Activated CD8-positive, alpha-beta T cell treated with anti-CD3 and anti-CD28 coated beads for 36 hours (primary cell): ENCODE results near the gene FAM240A. TPM values are rescaled to one million over a fixed set of nuclear protein-coding genes. Genes with fewer than 3 reads are reported as not detected.

Source experiments
- ATAC-seq: fragments of 200-7000 bp; cut with Tn5 transposase; one replicate; pipeline ENCODE4 v1.10.0; 2021; ENCODE audit warnings: mild to moderate bottlenecking, moderate library complexity
- CTCF ChIA-PET: fragments of 350-600 bp; sonication (Branson Sonifier 250); formaldehyde crosslinking; loops from one replicate; lab custom pipeline; 2021; ENCODE audit warnings: antibody characterized with exemption; lab: Charles Lee
- POLR2A ChIA-PET: fragments of 350-600 bp; sonication (Branson Sonifier 250); formaldehyde crosslinking; loops from one replicate; lab custom pipeline; 2021; ENCODE audit warnings: antibody characterized with exemption; lab: Charles Lee
- DNase-seq: peaks from one replicate; pipeline ENCODE4 v3.0.0-alpha.2; 2020
- H3K27ac Mint-ChIP-seq: one replicate; pipeline ENCODE4 v1.8.0; 2021; ENCODE audit warnings: mild to moderate bottlenecking, mixed read lengths
- H3K27me3 Mint-ChIP-seq: one replicate; pipeline ENCODE4 v1.8.0; 2021; ENCODE audit warnings: mixed read lengths
- H3K36me3 Mint-ChIP-seq: one replicate; pipeline ENCODE4 v1.8.0; 2021; ENCODE audit warnings: low read depth, mixed read lengths
- H3K4me1 Mint-ChIP-seq: one replicate; pipeline ENCODE4 v1.8.0; 2021; ENCODE audit warnings: low read depth, mixed read lengths
- H3K4me3 Mint-ChIP-seq: one replicate; pipeline ENCODE4 v1.8.0; 2021; ENCODE audit warnings: mild to moderate bottlenecking, moderate library complexity, mixed read lengths
- H3K9me3 Mint-ChIP-seq: one replicate; pipeline ENCODE4 v1.8.0; 2021; ENCODE audit warnings: mixed read lengths
- CTCF ChIP-seq: fragments of 200-600 bp; IDR thresholded peaks from one replicate; pipeline ENCODE4 v1.8.0; 2022; ENCODE audit warnings: antibody characterized with exemption, mild to moderate bottlenecking
- intact Hi-C: fragments of 100-400 bp; cut with micrococcal nuclease; formaldehyde crosslinking; loops from one replicate; pipeline ENCODE4 v1.10.0; 2022
- total RNA-seq, 2 experiments: library from RNA; stranded (reverse); gene quantifications; one replicate each; pipeline ENCODE4 v1.2.3, GENCODE V29; 2021

Gene FAM240A
- total RNA-seq, 2 experiments from 2014 or later = not detected

GRCh38 chr3:46595819-46596314, 16.5 kb upstream of the FAM240A start:
- peaks cover 1% of the 10 kb centered on the region for H3K27me3 Mint-ChIP-seq
- ChIA-PET CTCF (no interaction called here), POLR2A (interaction anchor here (0.5 kb wide), 1 partner anchor 241 kb away, joined by 3 read pairs; no protein-coding TSS in a partner anchor)
- DNase-seq (no peak), ATAC-seq (no peak)
- intact Hi-C loops = no loop called here
- no peaks in the 10 kb centered on the region for H3K36me3 Mint-ChIP-seq
- H3K4me3 Mint-ChIP-seq = no peak overlapping the region
- TF ChIP-seq CTCF = no peak
- no peak overlapping the region for H3K27ac Mint-ChIP-seq
- H3K4me1 Mint-ChIP-seq = no peaks in the 10 kb centered on the region
- H3K9me3 Mint-ChIP-seq = no peaks in the 10 kb centered on the region

GRCh38 chr3:46599590-46599989, 12.7 kb upstream of the FAM240A start:
- H3K27ac Mint-ChIP-seq = no peak overlapping the region
- no peak for TF ChIP-seq CTCF
- ATAC-seq (no peak), DNase-seq (no peak)
- no peaks in the 10 kb centered on the region for H3K9me3 Mint-ChIP-seq
- POLR2A ChIA-PET = no interaction called here
- peaks cover 1% of the 10 kb centered on the region for H3K27me3 Mint-ChIP-seq
- CTCF ChIA-PET = interaction anchor here (3.5 kb wide), 1 partner anchor 111 kb away, joined by 16 read pairs; no protein-coding TSS in a partner anchor
- H3K36me3 Mint-ChIP-seq = no peaks in the 10 kb centered on the region
- intact Hi-C loops = no loop called here
- no peaks in the 10 kb centered on the region for H3K4me1 Mint-ChIP-seq
- H3K4me3 Mint-ChIP-seq = no peak overlapping the region

- no peaks in the 10 kb centered on the region for H3K27me3 Mint-ChIP-seq
- no peaks in the 10 kb centered on the region for H3K4me1 Mint-ChIP-seq
- no peaks in the 10 kb centered on the region for H3K9me3 Mint-ChIP-seq
- H3K36me3 Mint-ChIP-seq = no peaks in the 10 kb centered on the region
- H3K4me3 Mint-ChIP-seq = no peak overlapping the region
- POLR2A ChIA-PET = interaction anchor here (1.1 to 1.2 kb wide), 2 partner anchors 18 to 115 kb away, joined by 3 to 4 read pairs; no protein-coding TSS in a partner anchor
- CTCF ChIA-PET = interaction anchor here (3.4 kb wide), 1 partner anchor 115 kb away, joined by 13 read pairs; no protein-coding TSS in a partner anchor
- intact Hi-C loops = no loop called here
- ATAC-seq (no peak), DNase-seq (no peak)
- no peak for TF ChIP-seq CTCF
- H3K27ac Mint-ChIP-seq = no peak overlapping the region
Observed at GRCh38 chr3:46603446-46604046, 8.8 kb upstream of the FAM240A start.

- CTCF ChIA-PET = interaction anchor here (3.4 kb wide), 1 partner anchor 115 kb away, joined by 13 read pairs; no protein-coding TSS in a partner anchor
- TF ChIP-seq CTCF = no peak
- POLR2A ChIA-PET = interaction anchor here (1.1 to 1.2 kb wide), 2 partner anchors 18 to 116 kb away, joined by 3 to 4 read pairs; no protein-coding TSS in a partner anchor
- Mint-ChIP-seq H3K36me3 (no peaks in the 10 kb centered on the region), H3K4me1 (no peaks in the 10 kb centered on the region), H3K9me3 (no peaks in the 10 kb centered on the region), H3K4me3 (no peak overlapping the region), H3K27ac (no peak overlapping the region), H3K27me3 (no peaks in the 10 kb centered on the region)
- ATAC-seq = no peak
- intact Hi-C loops = no loop called here
- DNase-seq = no peak
Observed at GRCh38 chr3:46604127-46604526, 8.2 kb upstream of the FAM240A start.

DNA sequence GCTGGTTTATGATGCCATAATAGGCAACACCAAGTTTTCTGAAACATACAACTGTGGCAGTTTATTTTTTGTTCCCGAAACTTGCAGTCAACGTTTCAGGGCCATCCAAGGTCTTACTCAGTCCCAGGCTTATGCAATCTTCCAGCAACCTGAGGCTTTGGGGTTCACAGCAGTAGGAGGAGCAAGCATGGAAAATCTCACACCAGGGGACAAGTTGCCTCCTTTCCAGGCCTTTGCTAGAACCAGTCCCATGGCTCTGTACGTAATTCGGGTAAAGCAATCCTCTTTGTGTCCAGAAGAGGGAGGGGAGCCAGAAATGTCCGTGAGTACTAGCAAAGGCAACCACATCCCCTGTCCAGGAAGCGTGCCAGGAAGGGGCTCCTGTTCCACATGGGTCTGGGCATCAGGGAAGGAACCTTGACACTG, 4.7 kb upstream of the FAM240A start:
- Mint-ChIP-seq H3K27ac (no peak overlapping the region), H3K9me3 (no peaks in the 10 kb centered on the region), H3K4me1 (no peaks in the 10 kb centered on the region), H3K4me3 (no peak overlapping the region), H3K36me3 (no peaks in the 10 kb centered on the region), H3K27me3 (peaks cover 1% of the 10 kb centered on the region)
- TF ChIP-seq CTCF = no peak
- intact Hi-C loops = no loop called here
- no peak for DNase-seq
- CTCF ChIA-PET = interaction anchor here (0.9 to 1.1 kb wide), 2 partner anchors 22 to 118 kb away, joined by 3 to 4 read pairs; no protein-coding TSS in a partner anchor
- ATAC-seq = no peak
- POLR2A ChIA-PET = interaction anchor here (0.6 kb wide), 1 partner anchor 38 kb away, joined by 3 read pairs; no protein-coding TSS in a partner anchor
